DMS79 (cell line): ENCODE measurements around the gene IFITM1.
"Not testable (repeated sequence)": the region's sequence is repeated elsewhere in the genome, so short reads cannot be mapped to it uniquely, and the experiment has no call there.

Experiments
- DNase-seq: peaks from one replicate; lab custom pipeline; 2025; lab: John Stamatoyannopoulos, UW

IFITM1 gene

DNA sequence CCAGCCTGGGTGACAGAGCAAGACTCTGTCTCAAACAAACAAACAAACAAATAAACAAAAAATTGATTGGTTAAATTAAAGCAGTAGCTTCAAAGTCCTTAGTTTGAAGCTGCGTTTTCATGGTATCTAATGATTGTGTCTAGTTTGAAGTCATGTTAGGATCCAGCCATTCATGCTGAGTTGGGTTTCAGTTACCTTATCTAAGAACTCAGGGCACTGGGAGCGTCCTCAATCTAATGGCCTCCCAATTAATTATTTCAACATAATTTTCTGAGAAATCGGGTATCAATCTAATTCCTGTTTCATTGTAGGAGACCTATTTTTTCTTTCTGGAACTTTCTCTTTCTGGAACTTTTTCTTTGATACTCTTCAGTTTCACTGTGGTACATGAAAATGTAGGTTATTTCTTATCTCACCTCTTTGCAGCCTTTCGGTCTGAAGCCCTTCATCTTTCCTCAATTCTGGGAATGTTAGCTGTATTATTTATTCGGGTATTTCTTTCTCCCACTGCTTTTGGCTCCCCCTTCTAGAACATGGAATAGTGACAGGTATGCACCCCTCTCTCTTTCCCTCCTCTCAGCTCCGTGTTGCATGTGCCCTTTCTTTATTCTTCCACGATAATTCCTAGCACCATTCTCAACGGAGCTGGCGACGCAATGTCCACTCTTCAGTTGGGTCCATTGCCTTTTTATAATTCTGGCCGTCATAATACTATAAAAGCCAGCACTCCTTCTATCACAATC lies 31.2 kb downstream of the IFITM1 start:
- DNase-seq = no peak

DNA sequence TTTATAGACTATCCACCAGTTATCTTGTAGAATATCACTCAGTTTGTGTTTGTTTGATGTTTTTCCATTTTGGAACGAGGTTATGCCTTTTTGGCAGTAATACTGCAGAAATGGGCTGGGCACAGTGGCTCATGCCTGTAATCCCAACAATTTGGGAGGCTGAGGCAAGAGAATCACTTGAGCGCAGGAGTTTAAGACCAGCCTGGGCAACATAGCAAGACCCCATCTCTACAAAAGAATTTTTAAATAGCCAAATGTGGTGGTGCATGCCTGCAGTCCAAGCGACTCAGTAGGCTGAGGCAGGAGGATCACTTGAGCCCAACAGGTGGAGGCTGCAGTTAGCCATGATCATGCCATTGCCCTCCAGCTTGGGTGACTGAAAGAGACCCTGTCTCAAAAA lies 32.7 kb downstream of the IFITM1 start:
- DNase-seq = no peak

DNA sequence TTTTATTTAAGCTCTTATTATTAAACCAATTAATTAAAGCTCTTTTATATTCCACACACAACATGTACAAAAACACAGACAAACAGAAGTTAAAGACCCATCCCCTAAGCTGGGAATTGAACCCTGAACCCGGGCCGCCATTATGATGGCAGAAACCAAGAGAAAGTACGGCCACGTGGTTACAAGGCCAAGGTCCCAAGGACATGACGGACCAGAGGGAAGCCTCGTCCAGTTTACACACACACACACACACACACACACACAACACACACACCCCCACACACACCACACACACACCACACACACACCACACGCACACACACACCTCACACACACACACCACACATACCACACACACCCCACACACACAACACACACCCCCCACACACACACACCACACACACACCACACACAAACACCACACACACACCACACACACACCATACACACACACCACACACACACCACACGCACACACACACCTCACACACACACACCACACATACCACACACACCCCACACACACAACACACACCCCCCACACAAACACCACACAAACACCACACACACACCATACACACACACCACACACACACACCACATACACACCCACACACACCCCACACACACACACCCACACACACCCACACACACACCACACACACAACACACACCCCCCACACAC lies 35.6 kb downstream of the IFITM1 start:
- not testable (repeated sequence) for DNase-seq

DNA sequence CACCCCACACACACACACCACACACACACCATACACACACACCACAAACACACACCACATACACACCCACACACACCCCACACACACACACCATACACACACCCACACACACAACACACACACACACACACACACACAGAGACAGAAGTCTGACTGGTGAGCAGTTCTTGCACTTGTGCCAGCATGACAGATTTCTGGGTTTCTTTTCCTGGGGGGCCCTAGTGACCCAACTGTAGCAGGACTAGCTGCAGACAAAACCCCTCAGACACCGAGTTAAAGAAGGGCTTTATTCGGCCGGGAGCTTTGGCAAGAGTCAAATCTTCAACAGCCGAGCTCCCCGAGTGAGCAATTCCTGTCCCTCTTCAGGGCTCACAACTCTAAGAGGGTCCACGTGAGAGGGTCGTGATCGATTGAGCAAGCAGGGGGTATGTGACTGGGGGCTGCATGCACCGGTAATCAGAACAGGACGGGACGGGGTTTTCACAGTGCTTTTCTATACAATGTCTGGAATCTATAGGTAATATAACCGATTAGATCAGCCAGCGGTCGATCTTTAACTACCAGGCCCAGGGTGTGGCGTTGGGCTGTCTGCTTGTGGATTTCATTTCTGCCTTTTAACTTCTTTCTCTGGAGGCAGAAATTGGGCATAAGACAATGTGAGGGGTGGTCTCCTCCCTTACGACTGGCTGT lies 36.3 kb downstream of the IFITM1 start:
- not testable (repeated sequence) for DNase-seq

DNA sequence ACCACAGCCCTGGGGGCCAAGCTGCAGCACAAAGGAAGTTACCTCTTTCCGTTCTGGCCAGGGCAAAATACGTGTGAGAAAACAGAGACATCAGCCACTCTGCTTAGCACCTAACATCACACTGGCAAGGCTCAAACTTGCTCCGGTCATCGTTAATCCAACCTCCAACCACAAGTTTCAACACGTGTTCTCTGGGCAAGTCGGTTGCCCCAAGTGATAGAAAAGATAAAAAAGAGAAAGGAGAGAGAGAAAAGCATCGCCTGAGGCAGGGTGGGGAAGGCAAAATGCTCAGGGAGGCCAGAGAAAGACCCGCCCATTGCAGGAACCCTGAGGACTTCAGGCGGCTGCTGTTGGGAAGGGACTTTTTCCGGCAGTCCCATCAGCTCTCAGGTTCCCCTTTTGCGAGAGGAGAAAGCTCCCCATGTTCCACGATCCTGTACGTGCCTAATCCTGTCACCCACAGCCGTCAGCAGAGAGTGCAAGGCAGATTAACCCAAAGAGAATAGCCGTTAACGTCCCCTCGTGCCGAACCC lies 36.9 kb downstream of the IFITM1 start:
- DNase-seq = no peak

DNA sequence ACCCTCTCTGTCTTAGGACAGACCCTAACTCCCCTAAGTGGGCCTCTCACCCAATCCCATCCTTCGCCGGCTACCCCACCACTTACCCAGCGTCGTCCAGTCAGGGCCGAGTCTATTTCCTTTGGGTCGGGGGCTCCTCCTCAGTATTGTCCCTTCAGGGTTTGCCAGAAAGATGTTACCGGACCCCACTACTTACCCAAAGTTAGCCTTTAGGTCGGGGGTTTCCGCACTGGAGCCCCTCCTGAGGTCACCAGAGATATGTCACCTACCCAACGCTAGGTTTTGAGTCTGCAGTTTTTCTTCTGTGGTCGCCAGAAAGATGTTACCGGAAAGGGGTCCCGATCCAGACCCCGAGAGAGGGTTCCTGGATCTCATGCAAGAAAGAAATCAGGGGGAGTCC lies 37.6 kb downstream of the IFITM1 start:
- DNase-seq = no peak

DNA sequence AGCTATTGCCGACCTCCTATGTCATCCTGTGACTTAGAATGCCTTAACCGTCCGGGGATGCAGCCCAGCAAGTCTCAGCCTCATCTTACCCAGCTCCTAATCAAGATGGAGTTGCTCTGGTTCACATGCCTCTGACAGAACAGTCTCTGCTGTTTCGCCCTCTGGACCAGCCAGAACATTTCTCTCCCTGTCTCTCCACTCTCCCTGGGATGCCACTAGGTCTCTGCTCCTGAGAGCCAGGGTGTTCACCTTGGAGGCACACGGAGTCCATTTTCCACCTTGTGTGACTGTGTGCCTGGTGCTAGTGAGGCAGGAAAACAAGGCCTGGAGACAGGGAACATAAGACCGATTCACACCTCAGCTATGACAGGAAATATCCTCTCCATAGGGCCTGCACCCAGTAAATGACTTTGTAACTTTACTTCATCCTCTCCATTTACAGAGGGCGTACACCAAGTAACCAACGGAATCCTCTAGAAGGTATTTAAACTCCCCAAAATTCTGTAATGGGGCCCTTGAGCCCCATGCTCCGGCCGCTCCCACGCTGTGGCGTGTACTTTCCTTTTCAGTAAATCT lies 38.7 kb downstream of the IFITM1 start:
- DNase-seq = no peak

DNA sequence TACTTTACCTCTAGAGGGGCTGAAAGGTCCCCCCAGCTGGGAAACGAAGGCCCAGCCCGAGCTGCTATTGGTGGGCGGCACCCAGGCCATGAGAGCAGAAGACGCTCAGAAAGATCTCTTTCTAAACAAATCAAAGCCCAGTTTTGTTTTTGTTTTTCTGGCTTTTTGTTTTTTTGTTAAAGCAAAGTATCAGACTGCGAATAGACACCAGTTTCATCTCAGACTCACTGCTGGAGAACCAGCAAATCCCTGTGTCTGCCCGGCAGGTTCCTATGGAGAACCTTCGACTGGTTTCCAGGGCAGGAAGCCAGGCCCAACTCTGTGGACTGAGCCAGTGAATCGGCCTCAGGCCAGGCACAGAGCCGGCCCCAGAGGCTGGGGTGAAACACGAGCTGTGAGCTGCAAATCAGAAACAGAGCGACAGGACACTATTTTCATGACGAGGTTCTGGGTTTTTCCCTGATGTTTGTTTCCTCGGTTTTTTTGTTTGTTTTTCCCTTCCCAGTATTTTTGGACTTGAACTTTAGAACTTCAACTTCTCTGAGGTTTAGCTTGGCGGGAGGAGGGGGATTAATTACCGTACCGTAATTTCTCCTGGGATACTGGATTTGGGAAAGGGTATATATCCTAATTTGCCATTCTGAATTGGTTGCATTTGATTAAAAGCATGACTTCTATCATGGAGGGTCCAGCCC lies 39.5 kb downstream of the IFITM1 start:
- DNase-seq = no peak

DNA sequence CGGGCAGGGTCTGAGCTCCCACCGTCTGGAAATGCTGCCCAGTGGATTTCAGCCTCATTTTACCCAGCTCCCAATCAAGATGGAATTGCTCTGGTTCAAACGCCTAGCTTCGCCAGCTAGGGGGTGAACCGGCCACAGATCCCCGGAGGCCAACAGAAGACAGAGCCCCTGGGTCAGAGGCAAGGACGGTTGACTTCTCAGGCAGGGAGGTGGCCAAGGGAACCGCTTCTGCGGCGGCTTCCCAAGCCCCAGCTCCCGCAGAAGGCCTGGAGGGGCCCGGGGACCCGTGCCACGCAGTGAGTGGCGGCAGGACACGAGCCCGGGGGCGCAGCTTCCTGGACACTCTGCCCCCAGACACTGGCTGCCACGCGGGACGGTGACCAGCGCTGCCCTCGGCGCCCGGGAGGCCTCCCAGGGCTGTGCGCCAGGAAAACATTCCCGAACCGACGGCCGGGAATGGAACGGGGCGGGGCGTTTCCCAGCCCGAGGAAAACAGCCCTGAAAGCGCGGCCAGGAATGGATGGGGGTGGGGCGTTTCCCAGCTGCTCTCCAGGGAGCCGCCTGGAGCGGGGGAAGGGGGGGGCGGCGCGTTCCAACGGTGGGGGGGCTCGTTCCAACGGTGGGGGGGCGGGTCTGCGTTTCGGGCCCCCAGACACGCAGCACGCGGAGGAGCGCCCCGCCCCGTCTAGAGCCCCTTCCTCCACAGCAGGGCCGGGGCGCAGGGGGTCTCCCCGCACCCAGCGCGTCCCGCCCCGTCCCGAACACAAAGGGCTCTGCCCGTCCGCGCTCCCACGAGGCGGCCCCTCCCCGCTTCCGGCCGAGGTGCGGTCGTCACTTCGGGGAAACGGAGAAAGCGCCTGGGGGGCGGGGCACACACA lies 42.0 kb downstream of the IFITM1 start:
- no peak for DNase-seq

DNA sequence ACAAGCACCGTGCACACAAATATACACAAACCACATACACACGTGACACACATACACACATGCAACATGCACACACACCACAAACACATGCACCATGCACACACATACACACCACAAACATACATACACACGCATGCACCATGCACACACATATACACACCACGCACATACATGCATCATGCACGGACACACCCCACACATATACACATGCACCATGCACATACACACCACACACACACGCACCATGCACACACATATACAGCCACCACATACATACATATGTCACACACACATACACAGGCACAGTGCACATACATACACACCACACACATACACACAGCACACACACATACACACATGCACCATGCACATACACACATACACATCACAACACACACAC lies 42.8 kb downstream of the IFITM1 start:
- DNase-seq = no peak

DNA sequence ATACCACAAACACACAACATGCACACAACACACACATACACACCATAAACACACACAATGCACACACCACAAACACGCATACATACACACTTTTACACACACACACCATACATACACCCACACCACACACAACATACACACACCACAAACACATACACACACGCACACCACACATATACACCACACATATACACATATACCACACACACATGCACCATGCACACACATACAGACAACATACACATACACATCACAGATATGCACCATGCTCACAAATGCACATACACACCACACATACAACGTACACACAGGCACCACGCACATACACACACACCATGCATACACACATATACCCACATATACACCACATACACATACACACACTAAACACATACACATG lies 43.7 kb downstream of the IFITM1 start:
- no peak for DNase-seq

DNA sequence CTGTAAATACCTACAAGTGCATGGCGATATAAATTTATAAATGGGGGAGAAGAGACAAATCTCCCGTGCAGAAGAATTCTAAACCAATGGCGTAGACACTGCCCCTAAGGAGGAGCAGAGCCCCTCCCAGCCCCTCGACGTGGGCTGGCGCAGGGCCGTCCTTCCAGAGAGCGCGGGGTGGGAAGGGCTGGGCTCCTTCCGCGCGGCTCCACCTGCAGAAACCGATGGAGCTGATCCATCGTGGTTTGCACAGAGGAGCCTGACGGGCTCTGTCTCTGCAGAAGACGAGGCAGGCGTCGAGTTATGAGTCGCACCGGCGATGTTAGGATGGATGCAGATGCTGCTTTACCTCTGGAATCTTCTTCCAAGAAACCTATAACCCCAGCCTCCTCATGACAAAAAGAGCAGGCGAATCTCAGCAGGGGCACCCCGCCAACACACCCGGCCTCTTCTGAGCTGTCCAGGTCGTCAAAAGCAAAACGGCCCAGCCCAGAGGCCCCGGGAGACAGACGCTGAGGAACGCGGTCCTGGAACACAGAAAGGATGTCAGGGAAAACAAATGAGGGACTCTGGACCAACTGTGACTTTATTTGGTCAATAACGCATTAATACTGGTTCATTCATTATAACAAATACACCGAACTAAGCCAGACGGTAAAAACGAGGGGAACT lies 44.4 kb downstream of the IFITM1 start:
- no peak for DNase-seq

DNA sequence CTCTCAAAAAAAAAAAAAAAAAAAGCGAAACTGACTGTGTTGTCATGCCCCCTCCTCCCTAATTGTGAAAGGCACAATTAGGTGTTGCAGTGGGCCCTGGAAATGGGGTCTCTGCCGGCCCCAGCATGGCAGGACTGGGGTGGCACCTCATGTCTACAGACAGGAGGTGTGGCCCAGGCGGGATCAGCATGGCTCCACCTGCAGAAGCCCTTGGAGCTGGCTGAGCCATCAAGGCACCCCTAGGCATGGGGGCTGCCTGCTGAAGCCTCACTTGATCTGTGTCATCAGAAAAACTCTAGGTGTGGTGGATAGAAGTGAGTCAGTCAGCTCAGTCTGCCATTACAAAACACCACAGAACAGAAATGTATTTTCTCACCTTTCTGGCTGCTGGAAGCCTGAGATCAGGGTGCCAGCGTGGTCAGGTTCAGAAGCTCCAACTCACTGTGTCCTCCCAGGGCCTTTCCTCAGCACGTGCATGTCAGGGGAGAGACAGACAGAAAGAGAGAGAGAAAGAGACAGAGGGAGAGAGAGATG lies 45.4 kb downstream of the IFITM1 start:
- no peak for DNase-seq

DNA sequence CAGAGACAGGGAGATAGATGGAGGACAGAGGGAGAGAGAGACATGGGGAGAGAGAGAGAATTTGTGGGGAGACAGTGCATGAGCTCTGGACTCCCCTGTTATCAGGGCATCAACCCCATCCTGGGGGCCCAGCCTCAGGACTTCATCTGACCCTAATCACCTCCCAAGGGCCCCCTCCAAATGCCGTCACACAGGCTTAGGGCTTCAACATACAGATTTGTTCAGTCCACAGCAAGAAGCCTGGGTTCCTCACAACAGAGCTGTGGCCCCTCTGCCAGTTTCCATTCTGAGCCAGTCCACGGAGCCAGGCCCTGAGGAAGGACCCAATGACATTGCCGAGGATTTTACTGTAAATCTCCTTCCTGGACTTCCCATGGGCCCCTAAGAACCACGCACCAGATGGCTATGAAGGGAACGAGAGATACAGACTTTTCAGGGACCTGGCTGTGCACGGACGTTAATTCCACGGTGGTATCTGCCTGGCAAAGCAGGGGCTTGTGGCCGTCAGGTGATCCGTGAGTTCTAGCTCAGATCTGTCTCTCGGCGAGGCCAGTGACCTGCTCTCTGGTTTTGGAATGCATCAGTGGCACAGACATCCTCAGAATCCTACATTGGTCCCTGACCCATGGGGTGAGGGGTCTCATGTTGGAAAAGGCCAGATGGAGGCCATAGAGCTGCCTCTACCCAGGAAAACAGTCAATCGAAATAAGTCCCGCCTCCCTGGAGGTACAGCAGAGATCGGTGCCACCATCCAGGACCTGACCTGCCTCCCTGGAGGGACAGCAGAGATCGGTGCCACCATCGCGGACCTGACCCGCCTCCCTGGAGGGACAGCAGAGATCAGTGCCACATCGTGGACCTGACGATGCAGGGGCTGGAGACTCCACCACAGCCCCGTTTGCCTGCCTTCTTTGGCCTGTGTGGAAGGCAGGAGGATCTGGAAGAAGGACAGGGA lies 46.8 kb downstream of the IFITM1 start:
- no peak for DNase-seq

DNA sequence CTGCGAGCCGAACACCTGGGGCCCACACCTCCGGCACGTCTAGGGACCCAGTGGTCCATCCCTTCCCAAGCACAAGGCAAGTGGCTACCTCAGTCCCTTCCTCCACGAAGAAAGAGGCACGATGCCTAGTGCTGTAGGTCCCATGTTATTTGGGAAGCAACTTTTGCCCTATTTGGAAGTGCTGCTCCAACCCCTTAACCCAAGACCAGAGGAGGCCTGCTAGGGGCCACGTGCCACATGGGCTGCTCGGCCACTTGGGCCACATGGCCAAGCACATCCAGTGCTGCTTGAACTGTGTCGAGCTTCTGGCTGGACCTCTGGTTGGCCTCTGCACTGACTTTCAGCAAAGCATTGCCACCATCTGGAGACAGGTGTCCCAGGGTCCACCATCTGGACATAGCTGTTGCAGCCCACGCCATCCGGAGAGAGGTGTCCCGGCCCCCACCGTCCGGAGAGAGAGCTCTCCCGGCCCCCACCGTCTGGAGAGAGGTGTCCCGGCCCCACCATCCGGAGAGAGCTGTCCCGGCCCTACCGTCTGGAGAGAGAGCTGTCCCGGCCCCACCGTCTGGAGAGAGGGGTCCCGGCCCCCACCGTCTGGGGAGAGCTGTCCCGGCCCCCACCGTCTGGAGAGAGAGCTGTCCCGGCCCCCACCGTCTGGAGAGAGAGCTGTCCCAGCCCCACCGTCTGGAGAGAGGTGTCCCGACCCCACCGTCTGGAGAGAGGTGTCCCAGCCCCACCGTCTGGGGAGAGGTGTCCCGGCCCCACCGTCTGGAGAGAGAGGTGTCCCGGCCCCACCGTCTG lies 49.0 kb downstream of the IFITM1 start:
- no peak for DNase-seq

DNA sequence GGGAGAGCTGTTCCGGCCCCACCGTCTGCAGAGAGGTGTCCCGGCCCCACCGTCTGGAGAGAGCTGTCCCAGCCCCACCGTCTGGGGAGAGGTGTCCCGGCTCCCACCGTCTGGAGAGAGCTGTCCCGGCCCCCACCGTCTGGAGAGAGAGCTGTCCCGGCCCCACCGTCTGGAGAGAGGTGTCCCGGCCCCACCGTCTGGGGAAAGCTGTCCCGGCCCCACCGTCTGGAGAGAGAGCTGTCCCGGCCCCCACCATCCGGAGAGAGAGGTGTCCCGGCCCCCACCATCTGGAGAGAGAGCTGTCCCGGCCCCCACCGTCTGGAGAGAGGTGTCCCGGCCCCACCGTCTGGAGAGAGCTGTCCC lies 49.6 kb downstream of the IFITM1 start:
- not testable (repeated sequence) for DNase-seq

DNA sequence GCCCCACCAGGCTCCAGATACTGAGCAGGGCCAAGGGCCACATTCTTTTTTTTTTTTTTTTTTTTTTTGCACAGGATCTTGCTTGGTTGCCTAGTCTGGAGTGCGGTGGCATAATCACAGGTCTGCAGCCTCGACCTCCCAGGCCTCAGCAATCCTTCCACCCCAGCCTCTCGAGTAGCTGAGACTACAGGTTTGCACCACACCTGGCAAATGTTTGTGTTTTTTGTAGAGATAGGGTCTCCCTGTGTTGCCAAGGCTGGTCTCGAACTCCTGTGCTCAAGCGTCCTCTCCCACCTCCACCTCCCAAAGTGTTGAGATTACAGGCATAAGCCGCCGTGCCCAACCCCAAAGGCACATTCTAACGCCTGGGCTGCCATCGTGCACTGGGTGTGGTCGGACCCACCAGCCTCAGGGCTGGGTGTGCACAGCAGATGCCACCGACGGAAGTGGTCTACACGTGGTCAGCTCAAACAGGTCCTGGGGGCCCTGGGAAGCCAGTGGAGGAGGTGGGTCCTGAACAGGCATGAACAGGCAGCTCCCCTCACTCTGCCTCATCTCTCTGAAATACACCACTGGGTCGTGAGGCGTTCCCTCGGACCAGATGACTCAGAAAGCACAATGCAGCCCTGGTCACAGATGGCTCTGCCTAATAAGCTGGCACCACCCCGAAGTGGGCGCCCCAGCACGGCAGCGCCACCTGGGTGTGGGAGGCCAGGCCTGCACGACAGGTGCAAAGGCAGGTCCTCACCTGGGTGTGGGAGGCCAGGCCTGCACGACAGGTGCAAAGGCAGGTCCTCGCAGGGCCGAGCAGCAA lies 50.3 kb downstream of the IFITM1 start:
- no peak for DNase-seq
